Stimulated activated memory B cell treated with anti-CD40 and anti-IgM and Interleukin-4, amounts not matched to agents 10 μg/mL and 1 μg/mL and 100 μg/mL, for 72 hours (primary cell): ENCODE results near the gene CLP1.

Experiments used
- ATAC-seq: fragments of 150-1000 bp; cut with Tn5 transposase; 2 replicates; pipeline ENCODE4 v1.10.0; 2021
- H3K27ac Mint-ChIP-seq: one replicate; pipeline ENCODE4 v1.8.0; 2022; ENCODE audit warnings: mild to moderate bottlenecking, mixed read lengths
- H3K27me3 Mint-ChIP-seq: one replicate; pipeline ENCODE4 v1.8.0; 2022; ENCODE audit warnings: mixed read lengths
- H3K36me3 Mint-ChIP-seq: one replicate; pipeline ENCODE4 v1.8.0; 2022; ENCODE audit warnings: mixed read lengths
- H3K4me1 Mint-ChIP-seq: one replicate; pipeline ENCODE4 v1.8.0; 2022; ENCODE audit warnings: mixed read lengths
- H3K4me3 Mint-ChIP-seq: one replicate; pipeline ENCODE4 v1.8.0; 2022; ENCODE audit warnings: mild to moderate bottlenecking, moderate library complexity, mixed read lengths
- H3K9me3 Mint-ChIP-seq: one replicate; pipeline ENCODE4 v1.8.0; 2022; ENCODE audit warnings: mixed read lengths

CLP1 gene

DNA sequence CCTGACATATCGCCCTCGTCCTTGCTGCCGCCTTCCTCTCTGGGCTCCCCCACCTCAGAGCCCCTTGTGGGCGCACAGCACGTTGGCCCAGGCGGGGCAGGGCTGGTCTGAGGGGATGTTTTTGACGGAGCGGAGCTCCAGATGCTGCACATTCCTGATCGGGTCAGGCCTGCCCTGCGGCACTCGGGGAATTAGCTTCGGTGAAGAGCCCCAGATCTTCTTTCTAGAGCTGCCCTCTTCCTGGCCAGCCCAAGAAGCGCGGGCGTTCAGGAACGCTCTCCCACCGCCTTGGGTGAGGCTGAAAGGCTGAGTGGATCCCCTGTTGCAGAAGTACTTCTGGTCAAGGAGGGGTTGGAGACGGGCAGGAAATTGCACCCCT is 19.9 kb upstream of the CLP1 start:
- H3K4me1 Mint-ChIP-seq: peaks cover 34% of the 10 kb centered on the region
- peak overlapping the region; percentile 73 for H3K27ac Mint-ChIP-seq

DNA sequence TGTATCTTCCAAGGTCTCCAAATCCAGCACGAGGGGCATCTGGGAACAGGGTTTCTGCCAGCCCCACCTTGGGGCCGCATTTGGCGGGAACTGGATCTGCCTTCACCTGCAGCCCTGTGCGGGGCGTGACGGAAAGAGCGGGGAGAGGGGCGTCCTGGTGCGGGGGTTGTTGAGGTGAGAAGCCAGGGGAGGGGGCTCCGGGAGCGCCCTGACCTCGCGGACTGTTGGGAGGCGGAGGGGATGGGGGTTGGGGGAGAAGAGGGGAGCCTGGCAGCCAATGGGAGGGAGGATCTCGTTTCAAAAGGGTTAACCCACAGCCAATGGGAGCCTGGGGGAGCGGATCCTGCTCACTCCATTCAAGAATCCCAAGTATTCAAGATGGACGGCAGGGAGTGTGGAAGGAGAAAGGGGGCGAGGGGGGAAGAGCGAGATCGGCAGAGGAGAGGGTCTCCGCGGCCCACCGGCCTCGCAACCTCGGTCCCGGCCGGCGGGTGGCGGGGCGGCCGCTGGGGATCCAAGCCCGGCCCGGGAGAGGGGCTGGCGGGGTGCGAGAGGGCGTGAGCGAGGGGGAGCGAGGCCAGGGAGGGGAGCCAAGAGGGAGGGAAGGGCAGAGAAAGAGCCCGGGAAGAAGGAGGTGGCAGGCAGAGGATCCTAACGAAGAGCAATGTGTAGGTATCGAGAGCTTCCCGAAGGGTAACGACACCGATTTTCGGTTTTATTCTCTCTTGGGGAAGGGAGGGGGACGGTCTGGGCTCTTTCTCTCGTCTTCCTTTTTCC is 19.4 kb upstream of the CLP1 start:
- ATAC-seq: peak; percentile 47
- Mint-ChIP-seq H3K36me3 (no peaks in the 10 kb centered on the region), H3K4me3 (peak overlapping the region; percentile 88), H3K27me3 (peaks cover 64% of the 10 kb centered on the region), H3K27ac (peak overlapping the region; percentile 73), H3K4me1 (peaks cover 34% of the 10 kb centered on the region), H3K9me3 (no peaks in the 10 kb centered on the region)

More for the DNA sequence above, 19.9 kb upstream of the CLP1 start:
- Mint-ChIP-seq H3K4me3 (peak overlapping the region; percentile 88), H3K27me3 (peaks cover 58% of the 10 kb centered on the region), H3K36me3 (no peaks in the 10 kb centered on the region), H3K9me3 (no peaks in the 10 kb centered on the region)
- ATAC-seq: no peak

DNA sequence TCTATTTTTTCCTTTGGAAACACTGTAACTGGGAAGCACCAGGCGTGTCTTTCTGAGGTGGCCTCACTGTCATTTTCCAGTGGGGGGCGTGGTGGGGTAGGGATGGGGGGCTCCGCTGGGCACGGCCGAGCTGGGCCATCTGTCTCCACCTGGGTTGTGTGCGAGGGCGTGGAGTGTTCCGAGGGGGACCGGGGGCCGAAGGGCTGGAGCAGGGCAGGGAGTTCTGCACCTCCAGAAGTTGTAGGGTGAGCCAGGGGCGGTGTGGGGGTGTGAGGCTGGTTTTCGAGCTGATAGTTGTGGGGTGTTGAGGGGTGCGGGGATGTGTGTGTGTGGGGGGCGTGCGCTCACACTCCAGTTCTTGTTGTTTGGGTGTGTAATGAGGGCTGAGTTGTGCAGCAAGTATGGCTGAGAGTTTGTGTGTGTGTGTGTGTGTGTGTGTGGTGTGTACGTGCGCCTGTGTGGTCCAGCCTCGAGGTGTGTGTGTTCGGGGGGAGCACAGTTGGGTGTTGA is 18.7 kb upstream of the CLP1 start:
- H3K36me3 Mint-ChIP-seq: no peaks in the 10 kb centered on the region
- H3K27ac Mint-ChIP-seq: peak overlapping the region; percentile 73
- H3K27me3 Mint-ChIP-seq: peaks cover 65% of the 10 kb centered on the region
- peak; percentile 28 for ATAC-seq
- peaks cover 34% of the 10 kb centered on the region for H3K4me1 Mint-ChIP-seq
- H3K4me3 Mint-ChIP-seq: peak overlapping the region; percentile 88
- H3K9me3 Mint-ChIP-seq: no peaks in the 10 kb centered on the region

DNA sequence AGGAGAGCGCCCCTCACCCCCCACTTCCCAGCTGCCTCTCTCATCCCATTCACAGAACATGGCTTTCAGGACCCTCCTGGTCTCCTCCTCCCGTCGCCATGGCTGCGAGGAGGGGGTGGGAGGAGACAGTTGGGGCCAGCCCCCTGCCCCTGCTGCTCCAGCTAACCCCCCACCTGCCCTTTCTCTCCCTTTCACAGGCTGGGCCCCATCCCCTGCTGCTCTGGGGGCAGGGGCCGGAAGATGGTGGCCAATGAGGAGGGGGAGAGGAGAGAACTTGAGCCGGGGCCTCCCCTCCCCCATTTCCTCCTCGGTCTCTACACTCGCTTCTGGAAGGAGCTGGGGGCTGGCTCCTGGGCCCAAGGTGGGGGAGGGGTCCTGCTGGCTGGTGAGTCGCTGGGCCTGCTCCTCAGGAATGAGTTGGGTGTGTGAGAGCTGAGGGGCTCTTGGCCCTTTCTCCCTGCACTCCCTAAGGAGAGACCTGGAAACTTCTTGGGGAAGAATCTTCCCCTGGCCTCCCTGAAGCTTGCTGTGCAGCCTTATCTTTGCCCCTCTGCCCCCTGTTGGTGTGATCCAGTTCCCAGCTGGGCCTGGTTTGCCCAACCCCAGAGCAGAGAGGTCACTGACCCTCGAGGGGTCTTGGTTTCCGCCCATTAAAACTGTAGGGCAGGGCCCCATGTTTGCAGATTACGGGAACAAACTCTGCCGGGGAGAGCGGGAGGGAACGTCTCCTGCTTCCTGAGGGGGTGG is 18.1 kb upstream of the CLP1 start:
- Mint-ChIP-seq H3K4me3 (peak overlapping the region; percentile 88), H3K9me3 (no peaks in the 10 kb centered on the region), H3K27ac (peak overlapping the region; percentile 73), H3K4me1 (peaks cover 34% of the 10 kb centered on the region), H3K36me3 (no peaks in the 10 kb centered on the region), H3K27me3 (peaks cover 63% of the 10 kb centered on the region)
- no peak for ATAC-seq

DNA sequence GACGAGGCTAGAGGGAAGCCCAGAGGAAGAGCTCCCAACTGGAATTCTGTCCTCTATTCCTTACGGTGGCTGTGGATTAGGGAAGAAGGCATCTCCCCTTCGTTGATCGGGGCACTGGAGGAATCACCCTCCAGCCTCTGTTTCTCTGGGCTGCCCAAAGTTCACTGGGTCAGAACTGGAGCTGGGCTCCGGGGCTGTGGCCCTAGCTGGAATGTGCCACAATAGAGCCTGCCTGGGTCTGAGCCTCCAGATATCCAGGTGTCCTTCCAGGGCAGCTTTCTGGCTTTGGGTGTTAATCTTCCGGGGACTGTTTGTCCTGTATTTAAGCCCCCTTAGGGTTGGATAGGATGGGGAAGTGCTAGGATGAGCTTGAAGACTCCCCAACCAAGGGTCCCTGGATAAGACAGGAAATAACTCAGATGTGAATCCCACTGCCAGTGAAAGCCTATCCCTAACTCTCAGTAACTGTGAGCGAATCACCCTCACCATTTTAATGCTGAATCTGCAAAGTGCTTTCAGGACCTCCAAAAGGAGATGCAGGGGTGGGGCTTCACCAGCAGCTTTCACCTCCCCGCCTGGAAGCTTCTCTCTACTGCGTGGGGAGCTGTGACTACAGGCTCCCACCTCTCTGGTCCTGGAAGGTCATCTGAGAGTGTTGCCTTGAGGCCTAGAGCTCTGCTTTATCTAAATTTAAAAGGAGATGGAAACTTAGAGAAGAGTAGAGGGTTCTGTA is 17.3 kb upstream of the CLP1 start:
- no peak for ATAC-seq
- no peaks in the 10 kb centered on the region for H3K9me3 Mint-ChIP-seq
- H3K4me1 Mint-ChIP-seq: peaks cover 34% of the 10 kb centered on the region
- no peaks in the 10 kb centered on the region for H3K36me3 Mint-ChIP-seq
- peaks cover 63% of the 10 kb centered on the region for H3K27me3 Mint-ChIP-seq
- H3K27ac Mint-ChIP-seq: no peak overlapping the region
- H3K4me3 Mint-ChIP-seq: no peak overlapping the region

DNA sequence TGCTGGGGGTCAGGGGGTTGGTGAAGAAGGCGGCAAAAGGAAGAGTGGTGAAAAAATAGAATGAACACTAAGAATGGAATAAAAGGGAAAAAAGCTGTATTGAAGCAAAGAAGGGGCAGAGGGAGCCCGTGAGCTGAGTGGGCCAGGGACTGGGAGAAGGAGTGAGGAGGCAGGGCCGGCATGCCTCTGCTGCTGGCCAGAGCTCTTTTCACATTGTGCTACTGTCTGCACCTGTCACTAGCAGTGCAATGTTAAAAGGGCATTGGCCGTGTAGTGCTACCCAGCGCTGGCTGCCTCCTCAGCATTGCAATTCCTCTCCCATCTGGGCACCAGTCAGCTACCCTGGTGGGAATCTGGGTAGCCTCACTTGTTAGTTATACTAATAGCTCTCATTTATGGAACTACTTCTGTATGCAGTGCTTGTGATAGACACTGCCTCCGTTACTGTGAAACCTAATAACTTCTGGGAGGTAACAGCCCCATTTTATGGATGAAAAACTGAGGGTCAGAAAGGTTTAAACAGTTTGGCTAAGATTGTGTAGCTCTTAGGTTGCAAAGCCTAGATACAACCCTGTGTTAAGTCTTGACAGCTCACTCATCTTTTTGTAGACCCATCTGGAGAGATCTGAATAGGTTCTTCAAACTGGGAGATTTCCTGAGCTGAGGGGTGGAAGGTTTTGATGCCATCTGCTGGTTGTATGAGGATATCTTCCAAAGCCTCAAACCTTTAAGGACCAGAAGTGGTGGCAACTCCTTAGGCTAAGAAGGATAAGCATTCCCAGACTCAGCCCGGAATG is 16.4 kb upstream of the CLP1 start:
- no peak overlapping the region for H3K4me3 Mint-ChIP-seq
- H3K9me3 Mint-ChIP-seq: no peaks in the 10 kb centered on the region
- no peaks in the 10 kb centered on the region for H3K36me3 Mint-ChIP-seq
- peaks cover 72% of the 10 kb centered on the region for H3K27me3 Mint-ChIP-seq
- no peak overlapping the region for H3K27ac Mint-ChIP-seq
- peaks cover 42% of the 10 kb centered on the region for H3K4me1 Mint-ChIP-seq
- no peak for ATAC-seq

DNA sequence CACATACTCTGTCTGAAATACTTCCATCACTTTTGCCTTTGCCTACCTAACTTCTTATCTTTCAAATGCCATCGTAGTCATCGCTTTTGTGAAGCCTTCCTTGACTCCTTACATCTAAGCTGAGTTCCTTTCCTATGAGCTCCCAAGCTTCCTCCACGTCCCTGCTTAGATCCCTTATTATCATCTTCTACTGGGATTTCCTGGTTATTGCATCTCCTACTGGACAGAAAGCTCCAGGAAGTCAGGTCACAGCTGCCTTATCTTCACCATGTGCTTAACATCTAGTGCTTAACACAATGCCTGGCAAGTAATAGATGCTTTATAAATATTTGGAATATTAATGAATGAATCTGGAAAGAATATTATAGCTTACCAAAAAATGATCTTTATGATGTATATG is 13.8 kb upstream of the CLP1 start:
- Mint-ChIP-seq H3K4me1 (peaks cover 51% of the 10 kb centered on the region), H3K36me3 (no peaks in the 10 kb centered on the region), H3K4me3 (no peak overlapping the region), H3K27ac (no peak overlapping the region), H3K27me3 (peaks cover 72% of the 10 kb centered on the region), H3K9me3 (no peaks in the 10 kb centered on the region)
- ATAC-seq: no peak

DNA sequence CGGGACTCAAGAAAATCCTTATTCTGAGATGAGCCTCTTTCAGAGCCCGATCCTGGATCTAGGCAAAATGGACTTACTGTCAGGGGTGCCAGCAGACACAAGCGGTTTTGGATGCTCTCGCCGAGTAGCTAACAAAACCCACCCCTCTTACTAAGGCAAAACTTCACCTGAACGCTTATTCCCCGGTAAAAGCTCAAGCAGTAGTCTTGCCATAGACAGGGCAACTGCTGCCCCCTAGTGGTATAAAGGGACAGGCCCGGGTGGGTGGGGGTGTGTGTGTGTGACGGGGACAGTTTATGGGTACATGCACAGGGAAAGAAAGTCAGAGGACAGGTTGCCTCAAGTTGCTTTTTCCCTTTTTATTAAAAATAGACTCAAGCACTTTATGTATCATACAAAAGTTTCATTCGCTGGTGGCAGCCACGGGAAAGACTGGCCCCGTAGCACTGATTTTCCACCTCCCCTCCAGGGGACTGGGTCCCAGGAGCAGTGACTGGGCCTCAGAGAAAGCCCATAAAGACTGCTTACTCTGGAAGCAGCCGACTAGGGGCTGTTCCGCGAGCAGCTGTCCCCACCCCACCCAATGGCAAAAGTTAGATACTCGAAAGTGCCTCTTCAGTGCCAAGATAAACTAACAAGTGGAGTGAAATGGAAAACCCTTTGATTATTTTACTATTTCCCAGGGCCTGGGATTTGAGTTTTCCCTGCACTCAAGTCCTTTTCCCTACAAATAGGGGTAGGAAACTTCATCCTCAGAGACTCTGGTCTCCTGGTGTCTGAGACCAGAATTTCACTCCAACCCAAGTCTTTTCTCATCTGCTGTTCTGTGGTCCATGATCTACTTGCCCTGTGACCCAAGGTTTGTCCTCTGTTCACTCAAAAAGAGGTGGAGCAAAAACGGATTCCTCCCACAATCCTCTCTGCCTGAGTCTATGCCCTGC is 12.5 kb upstream of the CLP1 start:
- Mint-ChIP-seq H3K27ac (no peak overlapping the region), H3K9me3 (no peaks in the 10 kb centered on the region), H3K36me3 (no peaks in the 10 kb centered on the region), H3K4me3 (no peak overlapping the region), H3K27me3 (peaks cover 72% of the 10 kb centered on the region), H3K4me1 (peaks cover 56% of the 10 kb centered on the region)
- peak; percentile 79 for ATAC-seq

DNA sequence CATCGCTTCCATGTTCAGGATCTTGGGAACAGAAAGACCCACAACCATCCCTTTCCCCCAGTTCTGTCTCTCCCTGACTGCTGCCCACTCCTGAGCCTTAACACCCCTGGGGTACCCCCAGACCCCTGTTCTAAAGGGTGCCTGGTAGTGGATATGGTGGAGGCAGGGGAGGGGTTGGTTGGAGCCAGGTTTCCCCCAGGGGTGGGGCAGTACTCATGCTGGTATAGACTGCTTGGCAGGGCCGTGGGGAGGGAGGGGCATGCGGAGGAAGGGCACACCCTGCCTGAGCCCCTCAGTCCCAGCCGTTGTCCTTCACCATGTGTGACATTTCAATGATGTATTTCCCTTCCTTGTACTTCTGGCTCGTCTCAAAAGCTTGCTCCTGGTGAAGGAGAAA is 11.9 kb upstream of the CLP1 start:
- Mint-ChIP-seq H3K9me3 (no peaks in the 10 kb centered on the region), H3K36me3 (no peaks in the 10 kb centered on the region), H3K27ac (peak overlapping the region; percentile 57), H3K4me3 (no peak overlapping the region), H3K4me1 (peaks cover 57% of the 10 kb centered on the region), H3K27me3 (peaks cover 79% of the 10 kb centered on the region)
- peak; percentile 31 for ATAC-seq

DNA sequence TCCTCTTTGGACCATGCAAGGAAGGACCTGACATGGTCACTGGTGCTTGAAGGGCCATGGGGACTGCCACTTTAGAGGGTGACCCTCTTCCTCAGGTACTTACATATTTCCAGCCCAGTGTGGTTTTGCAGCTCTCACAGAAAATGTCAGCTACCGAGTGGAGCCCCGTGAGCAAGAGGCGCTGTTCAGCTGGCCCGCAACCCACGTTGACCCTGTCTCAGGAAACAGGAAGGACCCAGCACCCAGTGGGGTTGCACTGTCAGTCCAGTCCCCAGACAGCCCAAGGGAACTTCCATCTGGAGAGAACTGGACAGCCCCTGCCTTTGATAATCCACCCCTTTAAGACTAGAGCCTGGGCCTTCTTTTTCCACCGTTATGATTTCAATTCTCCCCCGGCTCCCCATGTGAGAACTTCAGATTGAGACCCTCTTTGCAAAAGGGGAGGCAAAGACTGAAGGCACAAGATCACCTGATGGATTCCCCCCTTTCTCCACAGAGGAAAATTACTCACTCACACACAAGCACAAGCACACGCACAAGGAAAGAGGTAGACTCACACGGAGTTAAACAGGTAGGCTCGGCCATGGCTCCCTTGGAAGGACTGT is 11.3 kb upstream of the CLP1 start:
- Mint-ChIP-seq H3K27ac (peak overlapping the region; percentile 57), H3K4me3 (peak overlapping the region; percentile 33), H3K36me3 (no peaks in the 10 kb centered on the region), H3K9me3 (no peaks in the 10 kb centered on the region), H3K27me3 (peaks cover 85% of the 10 kb centered on the region), H3K4me1 (peaks cover 51% of the 10 kb centered on the region)
- ATAC-seq: peak; percentile 61

DNA sequence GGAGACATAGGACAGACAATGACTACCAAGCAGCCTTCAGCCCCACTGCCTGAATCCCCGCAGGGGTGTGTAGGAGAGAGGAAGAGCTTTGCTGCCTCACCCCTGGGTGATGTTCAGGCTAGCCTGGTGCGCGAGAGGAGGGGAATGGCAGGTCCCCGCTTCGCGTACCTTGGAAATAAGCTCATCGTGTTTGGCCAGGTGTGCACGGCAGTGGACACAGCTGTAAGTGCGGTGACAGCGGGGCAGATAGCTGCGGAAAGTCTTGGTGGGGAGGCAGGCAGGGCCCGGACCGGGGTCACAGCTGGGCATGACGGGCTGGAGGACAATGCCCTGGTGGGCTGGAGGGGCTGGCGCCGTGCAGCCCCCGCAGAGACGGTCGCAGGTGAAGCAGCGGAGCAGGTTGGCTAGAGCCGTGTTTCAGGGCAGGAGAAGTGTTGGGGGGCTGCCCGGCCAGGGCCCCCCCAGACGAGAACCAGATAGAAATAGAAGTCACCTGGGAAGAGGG is 10.7 kb upstream of the CLP1 start:
- ATAC-seq: no peak
- H3K4me3 Mint-ChIP-seq: peak overlapping the region; percentile 44
- H3K9me3 Mint-ChIP-seq: no peaks in the 10 kb centered on the region
- peaks cover 86% of the 10 kb centered on the region for H3K27me3 Mint-ChIP-seq
- peaks cover 50% of the 10 kb centered on the region for H3K4me1 Mint-ChIP-seq
- no peaks in the 10 kb centered on the region for H3K36me3 Mint-ChIP-seq
- H3K27ac Mint-ChIP-seq: peak overlapping the region; percentile 57

DNA sequence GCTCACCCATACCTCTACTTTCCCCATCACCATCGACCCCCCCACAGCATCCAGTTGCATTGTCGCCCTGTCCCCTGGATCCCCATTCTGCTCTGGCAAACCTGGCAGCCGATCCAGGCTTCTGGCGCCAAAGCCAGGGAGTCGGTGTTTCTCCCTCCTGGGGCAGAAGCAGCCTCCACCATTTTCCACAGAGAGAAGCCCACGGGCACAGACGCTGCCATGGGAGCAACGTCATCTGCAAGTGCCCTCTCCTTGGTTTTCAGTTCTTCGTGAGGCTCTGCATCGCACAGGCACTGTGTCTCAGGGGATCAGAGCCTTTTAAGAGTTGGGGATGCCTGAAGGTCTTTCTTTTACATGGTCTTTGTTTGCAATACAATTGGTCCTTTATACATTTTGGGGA is 10.2 kb upstream of the CLP1 start:
- H3K9me3 Mint-ChIP-seq: no peaks in the 10 kb centered on the region
- H3K4me1 Mint-ChIP-seq: peaks cover 50% of the 10 kb centered on the region
- peak overlapping the region; percentile 44 for H3K4me3 Mint-ChIP-seq
- peak overlapping the region; percentile 57 for H3K27ac Mint-ChIP-seq
- no peak for ATAC-seq
- no peaks in the 10 kb centered on the region for H3K36me3 Mint-ChIP-seq
- H3K27me3 Mint-ChIP-seq: peaks cover 86% of the 10 kb centered on the region

DNA sequence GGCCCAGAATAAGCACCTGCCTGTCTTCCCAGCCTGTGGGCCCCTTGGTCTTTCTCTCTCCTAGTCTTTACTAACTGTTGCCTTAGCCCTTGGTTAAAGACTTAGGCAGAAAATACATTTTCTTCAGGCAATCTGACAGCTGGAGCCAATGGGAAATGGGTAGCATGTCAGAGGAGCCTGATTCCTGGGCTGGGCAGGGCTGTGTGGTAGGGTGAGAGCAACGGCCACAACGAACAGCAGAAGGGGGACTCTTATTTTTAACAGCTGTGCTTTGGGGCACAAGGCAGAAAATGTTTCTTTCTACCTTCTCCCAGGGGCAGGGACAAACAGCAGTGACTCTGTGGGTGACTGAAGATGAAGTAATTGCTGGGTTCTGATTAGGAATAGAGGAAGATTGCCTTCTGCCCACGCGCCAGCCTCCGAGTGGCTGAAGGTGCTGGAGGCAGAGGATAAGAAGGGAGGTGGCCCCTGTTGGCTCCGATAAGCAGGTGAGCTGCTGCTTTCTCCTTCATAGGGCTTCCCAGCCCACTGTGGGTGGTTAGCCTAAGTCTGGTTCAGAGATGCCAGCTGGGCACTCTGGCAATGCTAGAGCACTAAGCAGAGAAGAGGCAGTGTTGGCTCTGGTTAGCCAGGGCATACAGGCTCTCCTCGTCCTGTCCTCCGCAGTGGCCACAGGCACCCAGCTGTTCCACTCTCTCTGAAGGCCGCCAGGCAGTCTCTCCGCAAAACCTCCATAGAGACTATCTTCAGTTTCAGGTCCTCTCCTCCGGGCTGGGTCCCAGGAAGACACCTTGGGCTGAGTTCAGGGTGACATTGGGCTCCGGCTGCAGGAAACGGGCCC is 9.4 kb upstream of the CLP1 start:
- no peak for ATAC-seq
- H3K9me3 Mint-ChIP-seq: no peaks in the 10 kb centered on the region
- peak overlapping the region; percentile 57 for H3K27ac Mint-ChIP-seq
- peaks cover 80% of the 10 kb centered on the region for H3K27me3 Mint-ChIP-seq
- H3K4me1 Mint-ChIP-seq: peaks cover 55% of the 10 kb centered on the region
- no peaks in the 10 kb centered on the region for H3K36me3 Mint-ChIP-seq
- peak overlapping the region; percentile 72 for H3K4me3 Mint-ChIP-seq
